ENCODE results near the gene TTC12.

The TTC12 gene

DNA sequence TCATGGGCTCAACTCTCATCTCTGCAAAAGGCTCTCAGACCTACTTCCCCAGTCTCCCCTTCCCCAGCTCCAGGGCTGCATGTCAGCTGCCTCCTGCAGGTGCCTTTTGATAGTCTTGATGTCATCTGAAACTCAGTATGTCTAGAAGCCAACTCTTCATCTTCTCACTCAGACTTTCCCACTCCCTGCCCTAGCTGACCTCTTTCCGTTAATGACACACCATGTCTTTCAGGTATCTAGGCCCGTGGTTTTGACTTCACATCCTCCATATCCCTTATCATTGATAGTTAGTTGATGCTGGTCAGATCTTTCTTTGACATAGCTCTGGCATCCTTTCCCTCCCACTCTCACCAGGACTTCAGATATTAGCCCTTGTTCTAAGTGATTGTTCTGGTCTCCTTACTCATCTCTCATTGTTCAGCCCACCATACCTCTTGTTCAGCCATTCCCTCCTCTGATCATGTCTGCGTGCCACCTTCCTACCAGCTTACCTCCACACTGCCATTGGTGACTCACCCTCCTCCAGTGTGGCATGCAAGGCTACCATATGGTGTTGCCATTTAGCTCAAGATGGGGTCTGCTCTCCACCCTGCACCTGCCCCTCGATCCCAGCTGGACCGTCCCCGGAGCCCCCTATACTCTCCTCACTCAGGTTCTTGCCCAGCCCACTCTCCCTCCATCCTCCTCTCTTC is 18.4 kb downstream of the TTC12 start:
- peaks cover 24% of the 10 kb centered on the region for H3K36me3 Mint-ChIP-seq
- H3K4me1 Mint-ChIP-seq (ENCODE audit: low read depth), result no peaks in the 10 kb centered on the region
- no peaks in the 10 kb centered on the region for H3K9me3 Mint-ChIP-seq (ENCODE audit: low read depth)
- H3K4me3 Mint-ChIP-seq, result no peak overlapping the region
- no peak overlapping the region for H3K27ac Mint-ChIP-seq
- H3K27me3 Mint-ChIP-seq, result no peaks in the 10 kb centered on the region

- Mint-ChIP-seq H3K36me3 (peaks cover 18% of the 10 kb centered on the region), H3K4me3 (no peak overlapping the region), H3K27me3 (no peaks in the 10 kb centered on the region), H3K4me1 (ENCODE audit: low read depth) (no peaks in the 10 kb centered on the region), H3K9me3 (ENCODE audit: low read depth) (no peaks in the 10 kb centered on the region), H3K27ac (no peak overlapping the region)
These were observed 19.8 kb downstream of the TTC12 start for GRCh38 chr11:113334183-113334582.

GRCh38 chr11:113338730-113339129 is 24.3 kb downstream of the TTC12 start:
- Mint-ChIP-seq H3K27ac (no peak overlapping the region), H3K27me3 (no peaks in the 10 kb centered on the region), H3K4me1 (ENCODE audit: low read depth) (no peaks in the 10 kb centered on the region), H3K9me3 (ENCODE audit: low read depth) (no peaks in the 10 kb centered on the region), H3K4me3 (no peak overlapping the region), H3K36me3 (peaks cover 20% of the 10 kb centered on the region)

- Mint-ChIP-seq H3K4me3 (no peak overlapping the region), H3K9me3 (ENCODE audit: low read depth) (no peaks in the 10 kb centered on the region), H3K36me3 (peaks cover 17% of the 10 kb centered on the region), H3K27me3 (no peaks in the 10 kb centered on the region), H3K4me1 (ENCODE audit: low read depth) (no peaks in the 10 kb centered on the region), H3K27ac (no peak overlapping the region)
These were observed 25.7 kb downstream of the TTC12 start for GRCh38 chr11:113339929-113340589.

- Mint-ChIP-seq H3K9me3 (ENCODE audit: low read depth) (no peaks in the 10 kb centered on the region), H3K4me3 (no peak overlapping the region), H3K27me3 (no peaks in the 10 kb centered on the region), H3K27ac (no peak overlapping the region), H3K4me1 (ENCODE audit: low read depth) (no peaks in the 10 kb centered on the region), H3K36me3 (peaks cover 13% of the 10 kb centered on the region)
These were observed 27.2 kb downstream of the TTC12 start for GRCh38 chr11:113341388-113342165.

DNA sequence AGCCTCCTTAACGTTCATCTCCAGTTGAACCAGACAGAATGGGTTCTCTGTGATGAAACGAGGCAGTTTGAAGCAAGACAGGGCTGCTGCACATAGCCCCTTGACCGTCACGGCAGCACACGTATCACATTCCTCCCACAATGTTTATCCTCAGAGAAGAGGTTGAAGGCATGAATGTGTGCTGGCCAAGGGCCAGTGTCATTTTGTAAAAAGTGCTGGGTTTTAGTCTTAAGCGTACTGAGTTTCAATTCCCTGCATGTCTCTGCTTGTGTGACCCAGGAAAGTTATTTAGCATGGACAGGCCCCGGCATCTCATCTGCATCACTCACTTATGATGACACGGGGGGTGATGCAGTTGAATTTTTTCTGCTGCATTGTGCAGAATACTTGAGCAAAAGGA is 31.6 kb downstream of the TTC12 start:
- Mint-ChIP-seq H3K36me3 (peaks cover 14% of the 10 kb centered on the region), H3K4me3 (no peak overlapping the region), H3K9me3 (ENCODE audit: low read depth) (no peaks in the 10 kb centered on the region), H3K27me3 (no peaks in the 10 kb centered on the region), H3K27ac (no peak overlapping the region), H3K4me1 (ENCODE audit: low read depth) (no peaks in the 10 kb centered on the region)

- Mint-ChIP-seq H3K4me1 (ENCODE audit: low read depth) (no peaks in the 10 kb centered on the region), H3K27me3 (no peaks in the 10 kb centered on the region), H3K4me3 (no peak overlapping the region), H3K9me3 (ENCODE audit: low read depth) (peaks cover 8% of the 10 kb centered on the region), H3K36me3 (peaks cover 36% of the 10 kb centered on the region), H3K27ac (no peak overlapping the region)
These were observed 35.1 kb downstream of the TTC12 start for GRCh38 chr11:113349528-113349927.

GRCh38 chr11:113350336-113351067 is 36.1 kb downstream of the TTC12 start:
- Mint-ChIP-seq H3K9me3 (ENCODE audit: low read depth) (peaks cover 9% of the 10 kb centered on the region), H3K27ac (no peak overlapping the region), H3K27me3 (no peaks in the 10 kb centered on the region), H3K4me1 (ENCODE audit: low read depth) (no peaks in the 10 kb centered on the region), H3K36me3 (peaks cover 43% of the 10 kb centered on the region), H3K4me3 (no peak overlapping the region)

DNA sequence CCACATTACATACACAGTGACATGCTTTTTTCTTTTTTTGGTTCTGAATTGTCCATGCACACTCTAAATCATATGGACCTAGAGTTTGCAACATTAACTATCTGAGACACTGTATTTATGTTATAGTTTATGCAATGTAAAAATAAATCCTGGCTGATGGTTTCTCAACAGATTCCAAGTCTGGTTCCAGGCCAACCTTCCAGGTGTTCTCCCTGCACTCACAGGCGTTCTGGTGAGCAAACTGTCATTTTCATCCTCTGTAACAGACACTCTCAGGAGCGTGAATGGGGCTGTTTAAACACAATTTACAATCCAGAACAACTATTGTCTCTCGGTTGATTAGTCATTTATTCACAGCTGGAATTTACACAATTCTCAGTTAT is 36.7 kb downstream of the TTC12 start:
- H3K27me3 Mint-ChIP-seq, result no peaks in the 10 kb centered on the region
- H3K4me3 Mint-ChIP-seq, result no peak overlapping the region
- peaks cover 49% of the 10 kb centered on the region for H3K36me3 Mint-ChIP-seq
- no peak overlapping the region for H3K27ac Mint-ChIP-seq
- H3K4me1 Mint-ChIP-seq (ENCODE audit: low read depth), result no peaks in the 10 kb centered on the region
- H3K9me3 Mint-ChIP-seq (ENCODE audit: low read depth), result peaks cover 13% of the 10 kb centered on the region

DNA sequence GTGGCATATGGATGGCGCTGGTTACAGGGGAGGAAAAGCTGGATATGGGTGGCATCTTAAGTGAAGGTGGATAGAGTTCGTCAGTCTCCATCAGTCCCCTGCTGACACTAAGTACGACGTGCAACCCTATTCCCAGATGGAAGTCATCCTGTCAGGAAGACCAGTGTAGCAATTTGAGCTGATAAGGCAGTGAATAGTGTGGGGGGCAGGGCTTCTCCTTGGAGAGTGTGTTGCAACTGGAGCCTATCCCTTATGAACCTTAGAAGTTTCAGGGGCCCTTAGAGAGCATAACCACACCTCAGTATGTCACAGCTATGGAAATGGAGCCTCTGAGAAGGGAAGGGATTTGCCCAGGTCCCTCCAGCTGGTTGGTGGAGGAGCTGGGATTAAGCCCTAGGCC is 37.1 kb downstream of the TTC12 start:
- Mint-ChIP-seq H3K9me3 (ENCODE audit: low read depth) (peaks cover 17% of the 10 kb centered on the region), H3K4me3 (no peak overlapping the region), H3K27ac (no peak overlapping the region), H3K36me3 (peaks cover 53% of the 10 kb centered on the region), H3K4me1 (ENCODE audit: low read depth) (no peaks in the 10 kb centered on the region), H3K27me3 (no peaks in the 10 kb centered on the region)

DNA sequence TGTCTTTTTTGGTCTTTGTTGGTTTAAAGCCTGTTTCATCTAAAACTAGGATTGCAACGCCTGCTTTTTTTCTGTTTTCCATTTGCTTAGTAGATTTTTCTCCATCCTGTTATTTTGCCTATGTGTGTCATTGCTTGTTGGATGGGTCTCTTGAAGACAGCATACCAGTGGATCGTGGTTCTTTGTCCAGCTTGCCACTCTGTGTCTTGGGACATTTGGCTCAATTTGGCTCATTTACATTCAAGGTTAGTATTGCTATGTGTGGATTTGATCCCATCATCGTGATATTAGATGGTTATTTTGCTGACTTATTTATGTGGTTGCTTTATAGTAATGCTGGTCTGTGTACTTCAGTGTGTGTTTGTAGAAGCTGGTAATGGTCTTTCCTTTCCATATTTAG is 41.8 kb downstream of the TTC12 start:
- peaks cover 57% of the 10 kb centered on the region for H3K36me3 Mint-ChIP-seq
- no peaks in the 10 kb centered on the region for H3K4me1 Mint-ChIP-seq (ENCODE audit: low read depth)
- no peak overlapping the region for H3K27ac Mint-ChIP-seq
- no peak overlapping the region for H3K4me3 Mint-ChIP-seq
- no peaks in the 10 kb centered on the region for H3K27me3 Mint-ChIP-seq
- H3K9me3 Mint-ChIP-seq (ENCODE audit: low read depth), result peaks cover 24% of the 10 kb centered on the region

DNA sequence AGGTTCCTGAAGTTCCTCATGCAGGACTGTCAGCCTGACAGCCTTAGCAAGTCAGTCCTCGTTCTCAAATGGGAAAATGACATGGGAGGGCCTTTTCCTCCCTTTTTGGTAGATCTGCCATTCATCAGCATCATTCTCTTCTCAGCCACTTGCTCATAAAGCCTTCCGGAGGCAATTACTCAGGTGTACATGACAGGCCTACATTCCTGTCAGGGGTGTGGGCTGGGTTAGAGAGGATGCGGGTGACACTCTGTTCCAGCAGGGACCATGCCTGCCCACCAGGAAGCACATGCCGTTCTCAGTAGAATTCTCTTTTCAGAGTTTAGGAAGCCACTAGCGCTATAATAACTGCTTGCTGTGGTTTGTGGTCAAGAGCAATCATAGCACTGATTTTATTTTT is 49.0 kb downstream of the TTC12 start:
- Mint-ChIP-seq H3K9me3 (ENCODE audit: low read depth) (no peaks in the 10 kb centered on the region), H3K27me3 (no peaks in the 10 kb centered on the region), H3K4me1 (ENCODE audit: low read depth) (peaks cover 34% of the 10 kb centered on the region), H3K27ac (no peak overlapping the region), H3K4me3 (no peak overlapping the region), H3K36me3 (peaks cover 11% of the 10 kb centered on the region)

DNA sequence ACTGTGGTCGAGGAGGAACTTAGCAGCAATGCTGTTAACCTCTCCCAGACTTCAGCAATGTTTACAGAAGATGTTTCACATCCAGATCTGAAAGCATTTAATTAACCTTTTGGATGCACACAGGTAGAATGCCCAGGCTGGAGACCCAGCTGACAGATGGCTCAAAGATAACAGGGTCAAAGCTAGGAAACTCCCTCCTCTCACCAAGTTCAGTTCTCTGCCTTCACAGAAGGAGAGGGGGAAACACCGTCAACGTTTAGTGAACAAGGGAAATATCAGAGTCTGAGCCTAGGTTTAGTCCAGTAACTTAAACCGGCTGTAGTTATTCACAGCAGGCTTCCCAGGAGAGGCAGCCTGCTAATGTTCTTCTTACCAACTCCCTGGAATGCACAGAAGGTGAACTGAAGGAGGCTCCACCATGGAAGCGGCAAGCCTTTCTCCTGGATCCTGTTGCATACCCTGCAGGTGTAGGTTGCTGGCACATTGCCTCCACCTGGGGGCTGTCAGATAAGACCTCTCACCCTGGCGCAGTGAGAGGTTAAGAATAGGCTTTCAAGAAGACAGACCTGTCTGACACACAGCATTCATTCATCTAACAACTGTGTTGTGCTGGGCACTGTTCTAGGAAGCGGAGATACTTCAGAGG is 49.7 kb downstream of the TTC12 start:
- Mint-ChIP-seq H3K4me3 (no peak overlapping the region), H3K9me3 (ENCODE audit: low read depth) (no peaks in the 10 kb centered on the region), H3K27me3 (no peaks in the 10 kb centered on the region), H3K36me3 (peaks cover 8% of the 10 kb centered on the region), H3K27ac (no peak overlapping the region), H3K4me1 (ENCODE audit: low read depth) (peaks cover 34% of the 10 kb centered on the region)

- H3K4me1 Mint-ChIP-seq (ENCODE audit: low read depth), result peaks cover 34% of the 10 kb centered on the region
These were observed 51.5 kb downstream of the TTC12 start for GRCh38 chr11:113365895-113366294.

More at GRCh38 chr11:113365895-113366294, 51.5 kb downstream of the TTC12 start:
- Mint-ChIP-seq H3K4me3 (peak overlapping the region; percentile 20), H3K27ac (peak overlapping the region; percentile 75), H3K36me3 (peaks cover 8% of the 10 kb centered on the region), H3K27me3 (no peaks in the 10 kb centered on the region), H3K9me3 (ENCODE audit: low read depth) (no peaks in the 10 kb centered on the region)

Data from activated naive CD8-positive, alpha-beta T cell (primary cell).